Ovary (tissue), 9 donors: Measurements from ENCODE around the gene OR2H1. TPM values are rescaled to one million over a fixed set of nuclear protein-coding genes. Genes with fewer than 3 reads are reported as not detected.

Experiments
- DNase-seq, 5 donors: peaks; one replicate each; pipeline ENCODE4 v3.0.0-alpha.2; 2019 to 2020
- H3K27ac ChIP-seq, 2 donors: fragments of 200-600 bp; one replicate each; pipeline versions ENCODE4 v1.5.1 to v1.8.0; 2019 to 2022
- H3K27me3 ChIP-seq: fragments of 200-600 bp; one replicate; pipeline ENCODE4 v1.8.0; 2022
- H3K36me3 ChIP-seq: fragments of 200-600 bp; sonication (generic); one replicate; pipeline ENCODE4 v1.5.1; 2019
- H3K4me1 ChIP-seq: one replicate; pipeline ENCODE4 v1.8.1; 2013; ENCODE audit warnings: mild to moderate bottlenecking, moderate library complexity; ENCODE audit not compliant: insufficient read depth
- H3K4me3 ChIP-seq: fragments of 200-600 bp; sonication (generic); one replicate; pipeline ENCODE4 v1.5.1; 2017
- H3K9me3 ChIP-seq, 2 donors: fragments of 200-600 bp in 1 of 2; sonication (generic) in 1 of 2; one replicate each; pipeline versions ENCODE4 v1.5.1 to v1.8.1; 2013 to 2019; ENCODE audit warnings: mild to moderate bottlenecking in 1 of 2, moderate library complexity in 1 of 2
- CTCF ChIP-seq, 3 donors: fragments of 450-650 bp in 2 of 3; fragments of 200-600 bp in 1 of 3; IDR thresholded peaks; one replicate each; pipeline versions ENCODE4 v1.5.1 to v1.8.0; 2016 to 2022; ENCODE audit warnings: antibody characterized with exemption in 3 of 3, mild to moderate bottlenecking in 1 of 3
- EP300 ChIP-seq: sonication (generic); formaldehyde crosslinking; IDR thresholded peaks from one replicate; pipeline ENCODE4 v1.6.1; 2017; ENCODE audit warnings: antibody characterized with exemption
- POLR2A ChIP-seq: fragments of 450-650 bp; IDR thresholded peaks from one replicate; pipeline ENCODE4 v1.6.1; 2017; ENCODE audit warnings: antibody characterized with exemption, mild to moderate bottlenecking, moderate library complexity
- WGBS, 3 donors: extraction: QIAGEN DNeasy Blood & Tissue Kit in 1 of 3; methylation state at CpG; one replicate each; pipeline versions ENCODE4 v1.1.5 to v1.1.7; 2013 to 2017; 5-methylcytosine and 5-hydroxymethylcytosine counted together
- intact Hi-C, 4 donors: fragments of 100-400 bp; cut with DNase I; formaldehyde crosslinking; loops; one replicate each; pipeline versions ENCODE4 v1.11.0 to v1.15.1; 2022 to 2023
- polyA plus RNA-seq, 2 donors: library from polyadenylated mRNA; stranded (reverse); fragments of 200-250 nt in 1 of 2; fragments of 350-450 nt in 1 of 2; fragmentation: Illumina TruSeq in 1 of 2; extraction: RNeasy Lipid Tissue Mini Kit (QIAGEN cat#74804) in 1 of 2; gene quantifications; one replicate each; pipeline ENCODE4 v1.2.3, GENCODE V29; 2013 to 2014
- total RNA-seq, 7 donors: library from RNA; depleted of rRNA in 2 of 7; stranded (reverse); fragments of >200 nt in 2 of 7; fragmentation: NEBNext Ultra II Directional in 3 of 7; extraction: Animal tissue kit (Norgen Biotek cat#: 25700) in 3 of 7; gene quantifications; one replicate each; pipeline versions ENCODE4 v1.1.0 to v1.2.4, GENCODE V29; 2016 to 2023
- donor health status: DM: no; HTN: no; CAD: no; lungs with moderate emphysema.
- donor health status: DM: no; HTN: no; CAD: no.
- donor health status: Bipolar disorder and iron deficiency.
- donor health status: DM: yes; HTN: yes; CAD: no.
- donor health status: DM: no; HTN: no; CAD: no.
- donor health status: DM: yes; HTN: yes; CAD: no.

Gene OR2H1
- total and polyA plus RNA-seq, 9 donors = not detected

GRCh38 chr6:29477923-29478450 lies 21.0 kb downstream of the OR2H1 start:
- no peak overlapping the region for H3K27ac ChIP-seq
- TF ChIP-seq CTCF (IDR thresholded peaks at IDR 0.05) (no peak), POLR2A (no peak), EP300 (no peak)
- H3K4me3 ChIP-seq = no peak overlapping the region
- intact Hi-C loops = no loop called here
- 44 to 64% (median 51%) methylated on average over 5 of the region's 5 CpGs for WGBS, 3 donors
- no peaks in the 10 kb centered on the region for H3K9me3 ChIP-seq
- H3K27me3 ChIP-seq = no peaks in the 10 kb centered on the region
- DNase-seq = no peak
- H3K4me1 ChIP-seq = no peaks in the 10 kb centered on the region
- no peaks in the 10 kb centered on the region for H3K36me3 ChIP-seq

- H3K4me1 ChIP-seq = no peaks in the 10 kb centered on the region
- no peaks in the 10 kb centered on the region for H3K27me3 ChIP-seq
- no peak for TF ChIP-seq POLR2A
- no peak for TF ChIP-seq CTCF (IDR thresholded peaks at IDR 0.05)
- no peak for TF ChIP-seq EP300
- WGBS, 3 donors = 77 to 85% (median 81%) methylated on average over 5 of the region's 5 CpGs
- intact Hi-C loops = no loop called here
- no peak overlapping the region for H3K4me3 ChIP-seq
- no peak for DNase-seq
- no peaks in the 10 kb centered on the region for H3K9me3 ChIP-seq
- no peaks in the 10 kb centered on the region for H3K36me3 ChIP-seq
- H3K27ac ChIP-seq = no peak overlapping the region
Measured at GRCh38 chr6:29478740-29479139, 21.8 kb downstream of the OR2H1 start.

- Histone ChIP-seq H3K4me1 (no peaks in the 10 kb centered on the region), H3K36me3 (no peaks in the 10 kb centered on the region), H3K9me3 (no peaks in the 10 kb centered on the region), H3K27ac (no peak overlapping the region), H3K4me3 (no peak overlapping the region), H3K27me3 (no peaks in the 10 kb centered on the region)
- DNase-seq = no peak
- 69 to 76% (median 74%) methylated on average over 2 of the region's 2 CpGs for WGBS, 3 donors
- intact Hi-C loops = no loop called here
- TF ChIP-seq CTCF (IDR thresholded peaks at IDR 0.05) (no peak), EP300 (no peak), POLR2A (no peak)
Measured at GRCh38 chr6:29479560-29479959, 22.6 kb downstream of the OR2H1 start.

- 70 to 77% (median 73%) methylated on average over 3 of the region's 3 CpGs for WGBS, 3 donors
- H3K4me1 ChIP-seq = no peaks in the 10 kb centered on the region
- H3K36me3 ChIP-seq = no peaks in the 10 kb centered on the region
- intact Hi-C loops = no loop called here
- H3K9me3 ChIP-seq = no peaks in the 10 kb centered on the region
- H3K27ac ChIP-seq = no peak overlapping the region
- no peak for TF ChIP-seq EP300
- no peak for TF ChIP-seq POLR2A
- TF ChIP-seq CTCF (IDR thresholded peaks at IDR 0.05) = no peak
- H3K4me3 ChIP-seq = no peak overlapping the region
- DNase-seq = no peak
- no peaks in the 10 kb centered on the region for H3K27me3 ChIP-seq
Measured at GRCh38 chr6:29483186-29483585, 26.2 kb downstream of the OR2H1 start.
